B cell (primary cell): ENCODE measurements around the gene JAG1. TPM values are rescaled to one million over a fixed set of nuclear protein-coding genes. Genes with fewer than 3 reads are reported as not detected.

Experiments
- ATAC-seq: fragments of 200-7000 bp; cut with Tn5 transposase; one replicate; pipeline ENCODE4 v1.10.0; 2021; ENCODE audit warnings: low read depth, mild to moderate bottlenecking, moderate number of reproducible peaks, moderate library complexity
- CTCF ChIA-PET: fragments of 350-600 bp; sonication (Branson Sonifier 250); formaldehyde crosslinking; loops from one replicate; lab custom pipeline; 2021; ENCODE audit warnings: antibody characterized with exemption, inconsistent platforms; lab: Charles Lee
- POLR2A ChIA-PET: fragments of 350-600 bp; sonication (Branson Sonifier 250); formaldehyde crosslinking; loops from one replicate; lab custom pipeline; 2021; ENCODE audit warnings: antibody characterized with exemption; lab: Charles Lee
- DNase-seq: peaks from one replicate; pipeline ENCODE4 v3.0.0; 2013
- H2AFZ ChIP-seq: 2 replicates; pipeline ENCODE4 v1.6.1; 2012; ENCODE audit warnings: mild to moderate bottlenecking, low read depth, low read length; ENCODE audit not compliant: insufficient read depth, poor library complexity, severe bottlenecking
- H3K27ac ChIP-seq, 2 donors: 1 replicate in 1 of 2; 2 replicates in 1 of 2; pipeline ENCODE4 v1.5.1; 2012 to 2013; ENCODE audit warnings: low read length in 2 of 2, mild to moderate bottlenecking in 2 of 2, moderate library complexity in 1 of 2
- H3K27me3 ChIP-seq, 4 experiments: fragments of 200-600 bp in 1 of 4; sonication (generic) in 1 of 4; replicated peaks in 1 of 4; 1 replicate in 2 of 4; 2 replicates in 2 of 4; pipeline versions ENCODE4 v1.6.1 to v1.7.0; 2013 to 2016; ENCODE audit warnings: low read length in 3 of 4, mild to moderate bottlenecking in 2 of 4, mixed read lengths in 1 of 4, moderate library complexity in 1 of 4; ENCODE audit not compliant: insufficient read depth in 4 of 4, control insufficient read depth in 3 of 4; ENCODE audit errors: control extremely low read depth in 1 of 4
- H3K36me3 ChIP-seq, 2 experiments: replicated peaks in 1 of 2; 1 replicate in 1 of 2; 2 replicates in 1 of 2; pipeline versions ENCODE4 v1.6.1 to v1.7.1; 2013; ENCODE audit warnings: low read length in 1 of 2; ENCODE audit not compliant: insufficient read depth in 2 of 2, control insufficient read depth in 1 of 2; ENCODE audit errors: control extremely low read depth in 1 of 2, extremely low read depth in 1 of 2
- H3K4me1 ChIP-seq, 2 donors: fragments of 200-600 bp in 1 of 2; sonication (generic) in 1 of 2; 1 replicate in 1 of 2; 2 replicates in 1 of 2; pipeline versions ENCODE4 v1.5.1 to v1.6.1; 2013 to 2017; ENCODE audit warnings: low read length in 2 of 2; ENCODE audit not compliant: control insufficient read depth in 2 of 2, insufficient read depth in 2 of 2
- H3K4me2 ChIP-seq: replicated peaks from 2 replicates; pipeline ENCODE3; 2012; ENCODE audit warnings: mild to moderate bottlenecking, low read depth, low read length; ENCODE audit not compliant: poor library complexity, severe bottlenecking
- H3K4me3 ChIP-seq, 5 experiments: fragments of 200-600 bp in 1 of 5; sonication (generic) in 1 of 5; 1 replicate in 3 of 5; 2 replicates in 2 of 5; pipeline versions ENCODE4 v1.5.1 to v1.7.0; 2011 to 2016; ENCODE audit warnings: low read length in 4 of 5, mild to moderate bottlenecking in 4 of 5, low read depth in 2 of 5, control low read depth in 1 of 5, moderate library complexity in 1 of 5; ENCODE audit not compliant: insufficient read depth in 1 of 5; ENCODE audit errors: control extremely low read depth in 1 of 5, extremely low read depth in 1 of 5
- H3K79me2 ChIP-seq: fragments of 200-600 bp; sonication (generic); one replicate; pipeline ENCODE4 v1.6.0; 2016; ENCODE audit warnings: low read length; ENCODE audit not compliant: control insufficient read depth, insufficient read depth
- H3K9ac ChIP-seq: fragments of 200-600 bp; sonication (generic); 2 replicates; pipeline ENCODE4 v1.6.1; 2017; ENCODE audit warnings: mild to moderate bottlenecking, low read length, moderate library complexity
- H3K9me3 ChIP-seq, 3 donors: one replicate each; pipeline versions ENCODE4 v1.6.1 to v1.7.1; 2013; ENCODE audit warnings: low read length in 2 of 3; ENCODE audit not compliant: control insufficient read depth in 2 of 3, insufficient read depth in 1 of 3; ENCODE audit errors: control extremely low read depth in 1 of 3
- H4K20me1 ChIP-seq: 2 replicates; pipeline ENCODE4 v1.6.0; 2012; ENCODE audit warnings: mild to moderate bottlenecking, low read length; ENCODE audit not compliant: insufficient read depth, control insufficient read depth, poor library complexity, severe bottlenecking
- H3K27ac Mint-ChIP-seq: one replicate; pipeline ENCODE4 v1.8.0; 2021; ENCODE audit warnings: mixed read lengths
- H3K27me3 Mint-ChIP-seq: one replicate; pipeline ENCODE4 v1.8.0; 2021; ENCODE audit warnings: mixed read lengths
- H3K4me1 Mint-ChIP-seq: one replicate; pipeline ENCODE4 v1.8.0; 2021; ENCODE audit warnings: mixed read lengths
- H3K4me3 Mint-ChIP-seq: one replicate; pipeline ENCODE4 v1.8.0; 2021; ENCODE audit warnings: mixed read lengths
- H3K9me3 Mint-ChIP-seq: one replicate; pipeline ENCODE4 v1.8.0; 2022; ENCODE audit warnings: mixed read lengths; ENCODE audit not compliant: insufficient read depth
- EZH2 ChIP-seq: IDR thresholded peaks from 2 replicates; pipeline ENCODE4 v1.6.1; 2012; ENCODE audit warnings: borderline replicate concordance, low read depth, mild to moderate bottlenecking, moderate library complexity, low read length; ENCODE audit not compliant: insufficient read depth, poor library complexity, severe bottlenecking
- WGBS: methylation state at CpG from one replicate; pipeline ENCODE4 v1.1.5; 2013; ENCODE audit warnings: missing lambda C conversion rate; ENCODE audit not compliant: insufficient coverage; 5-methylcytosine and 5-hydroxymethylcytosine counted together
- intact Hi-C: fragments of 100-400 bp; cut with micrococcal nuclease; formaldehyde crosslinking; loops from one replicate; pipeline ENCODE4 v1.10.0; 2022
- polyA plus RNA-seq: library from polyadenylated mRNA; depleted of rRNA; stranded (reverse); fragments of >200 nt; gene quantifications from 2 replicates; pipeline ENCODE4 v1.2.3, GENCODE V29; 2012
- total RNA-seq, 2 donors: library from RNA; stranded (reverse); fragments of 120-200 nt in 1 of 2; gene quantifications; 1 replicate in 1 of 2; 2 replicates in 1 of 2; pipeline versions ENCODE4 v1.2.3 to v1.2.4, GENCODE V29; 2013 to 2022
- TF ChIP-seq, protein P1 (sequence below): fragments of 200-600 bp; IDR thresholded peaks from one replicate; pipeline ENCODE4 v1.8.0; 2022; ENCODE audit warnings: antibody characterized with exemption, mild to moderate bottlenecking

Gene JAG1
- total and polyA plus RNA-seq, 2 donors (not counting 1 experiment from before 2014, with no cell fraction given): not detected

DNA sequence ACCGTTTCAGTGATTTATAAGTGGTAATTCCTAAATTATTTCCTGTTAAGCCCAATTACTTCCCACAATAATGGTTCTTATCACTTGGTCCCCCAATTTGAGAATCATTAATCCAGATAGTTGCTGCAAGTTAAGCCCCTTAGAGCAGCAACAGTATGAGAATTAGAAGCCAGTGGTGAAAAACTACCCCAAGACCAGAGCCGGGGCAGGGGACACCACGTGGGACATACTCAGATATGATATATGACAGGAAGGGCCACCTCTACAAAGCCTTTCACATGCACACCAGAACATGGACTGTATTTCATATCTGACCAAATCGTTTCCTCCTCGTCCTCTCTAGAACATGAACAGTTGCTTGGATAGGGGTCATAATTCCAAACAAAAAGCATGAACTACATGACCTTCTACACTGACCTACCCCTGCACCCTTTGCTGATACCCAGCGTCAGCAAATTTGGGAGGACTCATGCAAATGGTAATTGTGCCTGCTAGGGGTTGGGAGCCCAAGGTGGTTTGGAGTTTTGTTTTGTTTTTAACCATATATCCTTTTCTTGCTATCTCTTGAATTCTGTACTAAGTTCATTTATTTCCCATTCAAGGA is 3.9 kb downstream of the JAG1 start:
- Mint-ChIP-seq H3K27me3 (peaks cover 68% of the 10 kb centered on the region), H3K27ac (no peak overlapping the region), H3K4me1 (peaks cover 33% of the 10 kb centered on the region), H3K9me3 (no peaks in the 10 kb centered on the region), H3K4me3 (peak overlapping the region; percentile 14)
- WGBS: 80% methylated on average over 3 of the region's 6 CpGs
- Histone ChIP-seq H3K4me2 (no peak overlapping the region), H2AFZ (no peak overlapping the region), H3K9me3 (peaks cover 0 to 8% (median 0%) of the 10 kb centered on the region in 3 donors), H3K27ac (no peak overlapping the region), H3K36me3 (no peaks in the 10 kb centered on the region), H3K79me2 (no peaks in the 10 kb centered on the region), H4K20me1 (no peaks in the 10 kb centered on the region), H3K9ac (no peak overlapping the region), H3K27me3 (peaks cover 0 to 72% (median 32%) of the 10 kb centered on the region in 4 experiments), H3K4me3 (no peak overlapping the region), H3K4me1 (peaks cover 39 to 44% of the 10 kb centered on the region in 2 donors)
- intact Hi-C loops: no loop called here
- ChIA-PET POLR2A (no interaction called here), CTCF (no interaction called here)
- TF ChIP-seq, protein P1, sequence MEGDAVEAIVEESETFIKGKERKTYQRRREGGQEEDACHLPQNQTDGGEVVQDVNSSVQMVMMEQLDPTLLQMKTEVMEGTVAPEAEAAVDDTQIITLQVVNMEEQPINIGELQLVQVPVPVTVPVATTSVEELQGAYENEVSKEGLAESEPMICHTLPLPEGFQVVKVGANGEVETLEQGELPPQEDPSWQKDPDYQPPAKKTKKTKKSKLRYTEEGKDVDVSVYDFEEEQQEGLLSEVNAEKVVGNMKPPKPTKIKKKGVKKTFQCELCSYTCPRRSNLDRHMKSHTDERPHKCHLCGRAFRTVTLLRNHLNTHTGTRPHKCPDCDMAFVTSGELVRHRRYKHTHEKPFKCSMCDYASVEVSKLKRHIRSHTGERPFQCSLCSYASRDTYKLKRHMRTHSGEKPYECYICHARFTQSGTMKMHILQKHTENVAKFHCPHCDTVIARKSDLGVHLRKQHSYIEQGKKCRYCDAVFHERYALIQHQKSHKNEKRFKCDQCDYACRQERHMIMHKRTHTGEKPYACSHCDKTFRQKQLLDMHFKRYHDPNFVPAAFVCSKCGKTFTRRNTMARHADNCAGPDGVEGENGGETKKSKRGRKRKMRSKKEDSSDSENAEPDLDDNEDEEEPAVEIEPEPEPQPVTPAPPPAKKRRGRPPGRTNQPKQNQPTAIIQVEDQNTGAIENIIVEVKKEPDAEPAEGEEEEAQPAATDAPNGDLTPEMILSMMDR: no peak
- no peak for TF ChIP-seq EZH2
- ATAC-seq (no peak), DNase-seq (no peak)

DNA sequence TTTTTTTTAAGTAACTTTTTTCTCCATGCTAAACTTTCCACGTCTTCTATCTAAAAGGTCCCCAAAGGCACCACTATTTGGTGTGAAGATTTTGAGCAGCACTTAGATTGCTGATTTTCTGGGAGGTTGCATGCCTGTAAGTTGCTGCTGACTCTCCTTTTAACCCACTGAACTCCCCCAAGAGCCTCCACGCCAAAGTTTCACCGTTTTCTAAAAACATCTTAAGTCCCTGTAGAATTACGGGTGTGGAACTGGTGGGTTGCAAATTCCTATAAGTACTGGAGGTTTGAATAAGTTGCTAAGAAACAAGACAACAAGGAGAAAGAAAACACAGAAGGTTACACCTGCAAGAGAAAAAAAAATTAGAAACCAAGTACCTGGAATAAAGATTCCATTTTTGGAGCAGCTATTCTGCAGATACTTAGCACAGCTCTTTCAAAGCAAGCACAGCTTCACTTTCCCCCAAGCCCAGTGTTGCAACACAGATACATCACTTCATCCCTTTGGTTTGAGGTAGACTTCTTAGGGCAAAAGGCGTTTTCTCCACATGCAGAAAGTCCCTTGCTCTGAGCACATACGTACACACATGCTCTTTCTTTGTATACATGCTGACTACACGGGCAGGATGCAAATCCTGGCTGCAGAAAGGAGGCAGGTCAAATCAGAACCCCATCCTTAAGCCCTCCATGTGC is 5.0 kb downstream of the JAG1 start:
- POLR2A ChIA-PET: no interaction called here
- H3K4me2 ChIP-seq: no peak overlapping the region
- H3K36me3 ChIP-seq: no peaks in the 10 kb centered on the region
- DNase-seq: no peak
- H3K27me3 ChIP-seq: peaks cover 0 to 65% (median 32%) of the 10 kb centered on the region in 4 experiments
- H2AFZ ChIP-seq: no peak overlapping the region
- Mint-ChIP-seq H3K27me3 (peaks cover 77% of the 10 kb centered on the region), H3K9me3 (no peaks in the 10 kb centered on the region), H3K4me1 (peaks cover 32% of the 10 kb centered on the region), H3K4me3 (no peak overlapping the region), H3K27ac (no peak overlapping the region)
- H3K9me3 ChIP-seq: peaks cover 0 to 4% (median 0%) of the 10 kb centered on the region in 3 donors
- H3K79me2 ChIP-seq: no peaks in the 10 kb centered on the region
- WGBS: 94% methylated on average over 2 of the region's 7 CpGs
- no peak for TF ChIP-seq EZH2
- TF ChIP-seq, protein P1: no peak
- no peak overlapping the region for H3K27ac ChIP-seq
- intact Hi-C loops: no loop called here
- no peak overlapping the region for H3K9ac ChIP-seq
- ATAC-seq: no peak
- no peaks in the 10 kb centered on the region for H4K20me1 ChIP-seq
- H3K4me1 ChIP-seq: peaks cover 33 to 36% of the 10 kb centered on the region in 2 donors
- no peak overlapping the region for H3K4me3 ChIP-seq
- CTCF ChIA-PET: no interaction called here
